ENCODE measurements around the gene TRIM46. TPM values are rescaled to one million over a fixed set of nuclear protein-coding genes. Genes with fewer than 3 reads are reported as not detected.
"Not testable (repeated sequence)": the region's sequence is repeated elsewhere in the genome, so short reads cannot be mapped to it uniquely, and the experiment has no call there.

The TRIM46 gene
- polyA plus RNA-seq, 2 of the 4 experiments (the other 2 are of a cell fraction), result 1.1 to 2.8 TPM

DNA sequence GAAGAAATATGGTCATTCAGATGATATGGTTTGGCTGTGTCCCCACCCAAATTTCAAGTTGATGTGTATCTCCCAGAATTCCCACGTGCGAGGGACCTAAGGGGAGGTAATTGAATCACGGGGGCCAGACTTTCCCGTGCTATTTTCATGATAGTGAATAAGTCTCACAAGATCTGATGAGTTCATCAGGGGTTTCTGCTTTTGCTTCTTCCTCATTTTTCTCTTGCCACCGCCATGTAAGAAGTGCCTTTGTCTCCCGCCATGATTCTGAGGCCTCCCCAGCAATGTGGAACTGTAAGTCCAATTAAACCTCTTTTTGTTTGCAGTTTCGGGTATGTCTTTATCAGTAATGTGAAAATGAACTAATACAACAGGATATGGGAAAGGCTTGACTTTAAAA lies 31.9 kb upstream of the TRIM46 start:
- ChIA-PET POLR2A (no interaction called here), CTCF (interaction anchor here (1.0 to 11.7 kb wide), 5 partner anchors 15 to 52 kb away, joined by 3 to 79 read pairs (median 4); no protein-coding TSS in a partner anchor)
- H3K4me2 ChIP-seq, result no peak overlapping the region
- H3K9me3 ChIP-seq, result no peaks in the 10 kb centered on the region
- no peak for FAIRE-seq
- ATAC-seq, result no peak
- H3K4me1 ChIP-seq, result peaks cover 10% of the 10 kb centered on the region
- H3K27ac ChIP-seq, result no peak overlapping the region
- no peak overlapping the region for H3K4me3 ChIP-seq
- TF ChIP-seq HOXA7 (CRISPR knock-in tag; IDR thresholded peaks at IDR 0.05), result no peak
- no peak for TF ChIP-seq HOXB13 (CRISPR knock-in tag; IDR thresholded peaks at IDR 0.05; ENCODE audit: low read depth)
- TF ChIP-seq RAD21 (conservative IDR thresholded peaks at IDR 0.05 in 1 of 2, IDR thresholded peaks at IDR 0.05 in 1 of 2), result no peak
- TF ChIP-seq, protein P1, sequence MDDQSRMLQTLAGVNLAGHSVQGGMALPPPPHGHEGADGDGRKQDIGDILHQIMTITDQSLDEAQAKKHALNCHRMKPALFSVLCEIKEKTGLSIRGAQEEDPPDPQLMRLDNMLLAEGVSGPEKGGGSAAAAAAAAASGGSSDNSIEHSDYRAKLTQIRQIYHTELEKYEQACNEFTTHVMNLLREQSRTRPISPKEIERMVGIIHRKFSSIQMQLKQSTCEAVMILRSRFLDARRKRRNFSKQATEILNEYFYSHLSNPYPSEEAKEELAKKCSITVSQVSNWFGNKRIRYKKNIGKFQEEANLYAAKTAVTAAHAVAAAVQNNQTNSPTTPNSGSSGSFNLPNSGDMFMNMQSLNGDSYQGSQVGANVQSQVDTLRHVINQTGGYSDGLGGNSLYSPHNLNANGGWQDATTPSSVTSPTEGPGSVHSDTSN (IDR thresholded peaks at IDR 0.05), result no peak
- TF ChIP-seq, protein P2, sequence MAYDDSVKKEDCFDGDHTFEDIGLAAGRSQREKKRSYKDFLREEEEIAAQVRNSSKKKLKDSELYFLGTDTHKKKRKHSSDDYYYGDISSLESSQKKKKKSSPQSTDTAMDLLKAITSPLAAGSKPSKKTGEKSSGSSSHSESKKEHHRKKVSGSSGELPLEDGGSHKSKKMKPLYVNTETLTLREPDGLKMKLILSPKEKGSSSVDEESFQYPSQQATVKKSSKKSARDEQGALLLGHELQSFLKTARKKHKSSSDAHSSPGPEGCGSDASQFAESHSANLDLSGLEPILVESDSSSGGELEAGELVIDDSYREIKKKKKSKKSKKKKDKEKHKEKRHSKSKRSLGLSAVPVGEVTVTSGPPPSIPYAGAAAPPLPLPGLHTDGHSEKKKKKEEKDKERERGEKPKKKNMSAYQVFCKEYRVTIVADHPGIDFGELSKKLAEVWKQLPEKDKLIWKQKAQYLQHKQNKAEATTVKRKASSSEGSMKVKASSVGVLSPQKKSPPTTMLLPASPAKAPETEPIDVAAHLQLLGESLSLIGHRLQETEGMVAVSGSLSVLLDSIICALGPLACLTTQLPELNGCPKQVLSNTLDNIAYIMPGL (CRISPR knock-in tag; IDR thresholded peaks at IDR 0.05; ENCODE audit: borderline replicate concordance), result no peak
- TF ChIP-seq RNF2 (IDR thresholded peaks at IDR 0.05; ENCODE audit: borderline replicate concordance, low read depth), result no peak
- TF ChIP-seq NPAS2 (CRISPR knock-in tag; IDR thresholded peaks at IDR 0.05; ENCODE audit: borderline replicate concordance), result no peak
- no peak for TF ChIP-seq CBX2 (IDR thresholded peaks at IDR 0.05; ENCODE audit: borderline replicate concordance, low read depth)
- TF ChIP-seq TP53 (CRISPR knock-in tag; IDR thresholded peaks at IDR 0.05), result no peak
- TF ChIP-seq, protein P3, sequence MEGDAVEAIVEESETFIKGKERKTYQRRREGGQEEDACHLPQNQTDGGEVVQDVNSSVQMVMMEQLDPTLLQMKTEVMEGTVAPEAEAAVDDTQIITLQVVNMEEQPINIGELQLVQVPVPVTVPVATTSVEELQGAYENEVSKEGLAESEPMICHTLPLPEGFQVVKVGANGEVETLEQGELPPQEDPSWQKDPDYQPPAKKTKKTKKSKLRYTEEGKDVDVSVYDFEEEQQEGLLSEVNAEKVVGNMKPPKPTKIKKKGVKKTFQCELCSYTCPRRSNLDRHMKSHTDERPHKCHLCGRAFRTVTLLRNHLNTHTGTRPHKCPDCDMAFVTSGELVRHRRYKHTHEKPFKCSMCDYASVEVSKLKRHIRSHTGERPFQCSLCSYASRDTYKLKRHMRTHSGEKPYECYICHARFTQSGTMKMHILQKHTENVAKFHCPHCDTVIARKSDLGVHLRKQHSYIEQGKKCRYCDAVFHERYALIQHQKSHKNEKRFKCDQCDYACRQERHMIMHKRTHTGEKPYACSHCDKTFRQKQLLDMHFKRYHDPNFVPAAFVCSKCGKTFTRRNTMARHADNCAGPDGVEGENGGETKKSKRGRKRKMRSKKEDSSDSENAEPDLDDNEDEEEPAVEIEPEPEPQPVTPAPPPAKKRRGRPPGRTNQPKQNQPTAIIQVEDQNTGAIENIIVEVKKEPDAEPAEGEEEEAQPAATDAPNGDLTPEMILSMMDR (IDR thresholded peaks at IDR 0.05), result no peak
- TF ChIP-seq PHF8 (IDR thresholded peaks at IDR 0.05; ENCODE audit: borderline replicate concordance, low read depth), result no peak
- TF ChIP-seq, protein P4, sequence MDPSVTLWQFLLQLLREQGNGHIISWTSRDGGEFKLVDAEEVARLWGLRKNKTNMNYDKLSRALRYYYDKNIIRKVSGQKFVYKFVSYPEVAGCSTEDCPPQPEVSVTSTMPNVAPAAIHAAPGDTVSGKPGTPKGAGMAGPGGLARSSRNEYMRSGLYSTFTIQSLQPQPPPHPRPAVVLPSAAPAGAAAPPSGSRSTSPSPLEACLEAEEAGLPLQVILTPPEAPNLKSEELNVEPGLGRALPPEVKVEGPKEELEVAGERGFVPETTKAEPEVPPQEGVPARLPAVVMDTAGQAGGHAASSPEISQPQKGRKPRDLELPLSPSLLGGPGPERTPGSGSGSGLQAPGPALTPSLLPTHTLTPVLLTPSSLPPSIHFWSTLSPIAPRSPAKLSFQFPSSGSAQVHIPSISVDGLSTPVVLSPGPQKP (IDR thresholded peaks at IDR 0.05; ENCODE audit: low read depth, low read length), result no peak
- no peak for TF ChIP-seq ZC3H11A (IDR thresholded peaks at IDR 0.05)
- WGBS (ENCODE audit: missing lambda C conversion rate), result 78% methylated on average over 7 of the region's 7 CpGs
- no peak for DNase-seq (ENCODE audit: low read depth in 1 of 2, low spot score in 1 of 2)

DNA sequence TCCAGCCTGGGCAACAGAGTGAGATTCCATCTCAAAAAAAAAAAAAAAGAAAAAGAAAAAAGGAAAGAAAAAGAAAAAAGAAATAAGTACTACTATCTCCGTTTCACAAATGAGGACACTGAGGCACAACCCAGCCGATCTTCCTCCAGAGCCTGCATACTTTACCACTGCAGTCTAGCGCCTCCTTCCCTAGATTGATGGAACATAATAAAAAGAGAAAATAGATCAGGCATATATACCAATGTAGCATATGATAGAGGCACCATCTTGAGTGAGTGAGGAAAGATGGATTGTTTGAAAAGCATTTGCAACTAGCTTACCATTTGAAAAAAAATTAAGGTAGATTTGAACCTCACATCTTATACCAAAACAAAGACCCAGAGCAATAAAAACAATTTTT lies 28.2 kb upstream of the TRIM46 start:
- FAIRE-seq, result no peak
- 15% methylated on average over 3 of the region's 3 CpGs for WGBS (ENCODE audit: missing lambda C conversion rate)
- Histone ChIP-seq H3K27ac (no peak overlapping the region), H3K4me1 (no peaks in the 10 kb centered on the region), H3K9me3 (no peaks in the 10 kb centered on the region), H3K4me2 (no peak overlapping the region), H3K4me3 (no peak overlapping the region)
- ChIA-PET POLR2A (no interaction called here), CTCF (interaction anchor here (0.6 to 11.7 kb wide), 10 partner anchors 10 to 84 kb away, joined by 3 to 79 read pairs (median 4); no protein-coding TSS in a partner anchor)
- DNase-seq (ENCODE audit: low read depth in 1 of 2, low spot score in 1 of 2), result no peak
- ATAC-seq, result peak in 1 of 2 experiments; percentile 52; a peak in 1 of 6 replicates
- no peak for TF ChIP-seq CHD2 (IDR thresholded peaks at IDR 0.05; ENCODE audit: low read length, partially characterized antibody)
- TF ChIP-seq, protein P3 (IDR thresholded peaks at IDR 0.05), result no peak
- no peak for TF ChIP-seq ZFP36 (IDR thresholded peaks at IDR 0.05; ENCODE audit: borderline replicate concordance, partially characterized antibody)
- no peak for TF ChIP-seq PHF8 (IDR thresholded peaks at IDR 0.05; ENCODE audit: borderline replicate concordance, low read depth)
- TF ChIP-seq JUNB (IDR thresholded peaks at IDR 0.05), result no peak
- no peak for TF ChIP-seq EHF (CRISPR knock-in tag; IDR thresholded peaks at IDR 0.05)
- TF ChIP-seq SREBF2 (IDR thresholded peaks at IDR 0.05), result no peak

DNA sequence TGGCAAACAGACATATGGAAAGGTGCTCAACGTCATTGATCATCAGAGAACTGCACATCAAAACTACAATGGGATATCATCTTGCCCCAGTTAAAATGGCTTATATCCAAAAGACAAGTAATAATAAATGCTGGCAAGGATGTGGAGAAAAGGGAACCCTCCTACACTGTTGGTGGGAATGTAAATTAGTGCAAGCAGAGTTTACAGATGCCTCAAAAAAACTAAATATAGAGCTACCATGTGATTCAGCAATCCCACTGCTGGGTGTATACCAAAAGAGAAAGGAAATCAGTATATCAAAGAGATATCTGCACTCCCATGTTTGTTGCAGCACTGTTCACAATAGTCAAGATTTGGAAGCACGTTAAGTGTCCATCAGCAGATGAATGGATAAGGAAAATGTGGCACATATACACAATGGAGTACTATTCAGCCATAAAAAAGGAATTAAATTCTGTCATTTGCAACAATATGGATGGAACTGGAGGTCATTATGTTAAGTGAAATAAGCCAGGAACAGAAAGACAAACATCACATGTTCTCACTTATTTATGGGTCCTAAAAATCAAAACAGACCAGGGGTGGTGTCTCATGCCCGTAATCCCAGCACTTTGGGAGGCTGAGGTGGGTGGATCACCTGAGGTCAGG lies 17.5 kb upstream of the TRIM46 start:
- H3K9me3 ChIP-seq; H3K27ac ChIP-seq; POLR2A ChIA-PET; DNase-seq (ENCODE audit: low read depth in 1 of 2, low spot score in 1 of 2); H3K4me1 ChIP-seq; ATAC-seq; H3K4me3 ChIP-seq; H3K4me2 ChIP-seq; FAIRE-seq: not testable (repeated sequence)
- WGBS (ENCODE audit: missing lambda C conversion rate), result 15% methylated on average over 3 of the region's 3 CpGs
- CTCF ChIA-PET, result interaction anchor here (0.9 to 10.0 kb wide), 7 partner anchors 10 to 65 kb away, joined by 3 to 75 read pairs (median 6); partner anchors contain the start of gene KRTCAP2
